H9 (cell line): ENCODE data around the gene PPFIBP1. TPM values are rescaled to one million over a fixed set of nuclear protein-coding genes. Genes with fewer than 3 reads are reported as not detected.
A peak's percentile ranks its signal among the peaks of the same experiment; 100 is the strongest.

Source experiments
- DNase-seq: peaks from one replicate; pipeline ENCODE4 v3.0.0-alpha.2; 2017
- H2AFZ ChIP-seq: one replicate; pipeline ENCODE4 v1.6.1; 2013; ENCODE audit warnings: mild to moderate bottlenecking, low read length, control low read depth, moderate library complexity
- H2AK5ac ChIP-seq: 2 replicates; pipeline ENCODE4 v1.6.1; 2013; ENCODE audit warnings: low read length, control low read depth, mixed read lengths; ENCODE audit not compliant: insufficient read length
- H2BK120ac ChIP-seq: one replicate; pipeline ENCODE4 v1.6.1; 2013; ENCODE audit warnings: low read depth, mild to moderate bottlenecking, low read length, control low read depth, inconsistent platforms; ENCODE audit not compliant: poor library complexity, severe bottlenecking
- H2BK12ac ChIP-seq: 2 replicates; pipeline ENCODE4 v1.6.1; 2013; ENCODE audit warnings: low read length, control low read depth, mixed read lengths, low read depth; ENCODE audit not compliant: insufficient read length
- H2BK15ac ChIP-seq: 2 replicates; pipeline ENCODE4 v1.6.1; 2013; ENCODE audit warnings: low read depth, low read length, control low read depth
- H2BK20ac ChIP-seq: one replicate; pipeline ENCODE4 v1.6.1; 2013; ENCODE audit warnings: low read depth, mild to moderate bottlenecking, low read length, control low read depth, inconsistent platforms; ENCODE audit not compliant: poor library complexity, severe bottlenecking
- H2BK5ac ChIP-seq: 2 replicates; pipeline ENCODE4 v1.6.1; 2013; ENCODE audit warnings: low read length, control low read depth, mixed read lengths; ENCODE audit not compliant: insufficient read length
- H3K14ac ChIP-seq: 2 replicates; pipeline ENCODE4 v1.6.1; 2013; ENCODE audit warnings: low read length, control low read depth; ENCODE audit not compliant: insufficient read depth
- H3K18ac ChIP-seq: 2 replicates; pipeline ENCODE4 v1.6.1; 2013; ENCODE audit warnings: low read depth, mild to moderate bottlenecking, mixed read lengths, low read length, control low read depth; ENCODE audit not compliant: insufficient read length
- H3K23ac ChIP-seq: 2 replicates; pipeline ENCODE4 v1.6.1; 2013; ENCODE audit warnings: low read length, control low read depth, mixed read lengths, low read depth; ENCODE audit not compliant: insufficient read length
- H3K23me2 ChIP-seq: 2 replicates; pipeline ENCODE4 v1.6.1; 2013; ENCODE audit warnings: low read depth, mild to moderate bottlenecking, mixed read lengths, low read length, control low read depth; ENCODE audit not compliant: insufficient read length, poor library complexity, severe bottlenecking
- H3K27ac ChIP-seq: 2 replicates; pipeline ENCODE4 v1.5.1; 2013; ENCODE audit warnings: low read length, control low read depth, mixed read lengths, low read depth; ENCODE audit not compliant: insufficient read length
- H3K27me3 ChIP-seq: 2 replicates; pipeline ENCODE4 v1.6.1; 2013; ENCODE audit warnings: low read length, control low read depth, inconsistent platforms; ENCODE audit not compliant: insufficient read depth
- H3K4ac ChIP-seq: 2 replicates; pipeline ENCODE4 v1.6.1; 2013; ENCODE audit warnings: low read depth, mild to moderate bottlenecking, control low read depth, inconsistent platforms, low read length, moderate library complexity
- H3K4me1 ChIP-seq: 2 replicates; pipeline ENCODE4 v1.6.1; 2013; ENCODE audit warnings: low read length, control low read depth, inconsistent platforms; ENCODE audit not compliant: insufficient read depth
- H3K4me2 ChIP-seq: 2 replicates; pipeline ENCODE4 v1.6.1; 2013; ENCODE audit warnings: low read length, control low read depth, mixed read lengths; ENCODE audit not compliant: insufficient read length, insufficient read depth
- H3K56ac ChIP-seq: 2 replicates; pipeline ENCODE4 v1.6.1; 2013; ENCODE audit warnings: low read depth, mild to moderate bottlenecking, mixed read lengths, low read length, control low read depth; ENCODE audit not compliant: insufficient read length
- H3K79me1 ChIP-seq: 2 replicates; pipeline ENCODE4 v1.6.1; 2013; ENCODE audit warnings: low read depth, mild to moderate bottlenecking, moderate library complexity, low read length, control low read depth, inconsistent platforms; ENCODE audit not compliant: insufficient read depth, poor library complexity, severe bottlenecking
- H3K79me2 ChIP-seq: 2 replicates; pipeline ENCODE4 v1.6.1; 2013; ENCODE audit warnings: low read length, control low read depth, inconsistent platforms; ENCODE audit not compliant: insufficient read depth
- H3K9ac ChIP-seq: 2 replicates; pipeline ENCODE4 v1.6.1; 2013; ENCODE audit warnings: low read length, control low read depth, mixed read lengths; ENCODE audit not compliant: insufficient read length; ENCODE audit errors: extremely low read depth
- H3K9me3 ChIP-seq: one replicate; pipeline ENCODE4 v1.6.1; 2013; ENCODE audit warnings: low read depth, low read length, inconsistent platforms; ENCODE audit not compliant: control insufficient read depth
- H3T11ph ChIP-seq: one replicate; pipeline ENCODE4 v1.6.1; 2013; ENCODE audit warnings: mild to moderate bottlenecking, low read length, control low read depth, inconsistent platforms
- H4K20me1 ChIP-seq: one replicate; pipeline ENCODE4 v1.6.1; 2013; ENCODE audit not compliant: control insufficient read depth, insufficient read length, insufficient read depth
- H4K5ac ChIP-seq: 2 replicates; pipeline ENCODE4 v1.6.1; 2013; ENCODE audit warnings: low read depth, mild to moderate bottlenecking, mixed read lengths, low read length, control low read depth; ENCODE audit not compliant: insufficient read length
- H4K8ac ChIP-seq: replicated peaks from 2 replicates; pipeline ENCODE4 v1.6.1; 2013; ENCODE audit warnings: low read length, control low read depth, mixed read lengths, low read depth; ENCODE audit not compliant: insufficient read length
- H4K91ac ChIP-seq: 2 replicates; pipeline ENCODE4 v1.6.1; 2013; ENCODE audit warnings: low read depth, mild to moderate bottlenecking, moderate library complexity, mixed read lengths, low read length, control low read depth; ENCODE audit not compliant: insufficient read length
- H3K27ac Mint-ChIP-seq, 3 experiments: 2 replicates in 2 of 3; 3 replicates in 1 of 3; pipeline ENCODE4 v1.8.0; 2020 to 2021; ENCODE audit warnings: mixed read lengths in 3 of 3, mild to moderate bottlenecking in 1 of 3, moderate library complexity in 1 of 3
- H3K27me3 Mint-ChIP-seq: 2 replicates; pipeline ENCODE4 v1.8.0; 2021; ENCODE audit warnings: low read depth, mild to moderate bottlenecking, moderate library complexity, mixed read lengths
- H3K36me3 Mint-ChIP-seq, 3 experiments: 2 replicates in 2 of 3; 3 replicates in 1 of 3; pipeline ENCODE4 v1.8.0; 2020 to 2021; ENCODE audit warnings: low read depth in 3 of 3, mixed read lengths in 3 of 3; ENCODE audit not compliant: insufficient read depth in 1 of 3
- H3K4me1 Mint-ChIP-seq, 2 experiments: 2 replicates each; pipeline ENCODE4 v1.8.0; 2020; ENCODE audit warnings: mixed read lengths in 2 of 2
- H3K4me3 Mint-ChIP-seq, 2 experiments: 2 replicates in 1 of 2; 3 replicates in 1 of 2; pipeline ENCODE4 v1.8.0; 2020 to 2021; ENCODE audit warnings: mild to moderate bottlenecking in 2 of 2, mixed read lengths in 2 of 2, moderate library complexity in 1 of 2
- H3K9me3 Mint-ChIP-seq, 2 experiments: 2 replicates in 1 of 2; 3 replicates in 1 of 2; pipeline ENCODE4 v1.8.0; 2020; ENCODE audit warnings: mild to moderate bottlenecking in 2 of 2, mixed read lengths in 2 of 2, moderate library complexity in 1 of 2
- WGBS: extraction: QIAGEN DNeasy Blood & Tissue Kit; methylation state at CpG from one replicate; pipeline ENCODE4 v1.1.7; 2013; ENCODE audit warnings: missing lambda C conversion rate, low lambda C conversion rate, mixed read lengths; ENCODE audit not compliant: insufficient read length; ENCODE audit errors: extremely low coverage; 5-methylcytosine and 5-hydroxymethylcytosine counted together
- total RNA-seq: library from RNA; stranded (reverse); gene quantifications from 2 replicates; pipeline ENCODE4 v1.2.1, GENCODE V29; 2021
- TF ChIP-seq, protein P1 (sequence below): fragments of 200-600 bp; sonication (generic); conservative IDR thresholded peaks from 3 replicates; pipeline ENCODE4 v1.8.0; 2021; ENCODE audit warnings: antibody characterized with exemption, mild to moderate bottlenecking

PPFIBP1 gene
- total RNA-seq, 1 experiment from 2014 or later, result 29.2 TPM

DNA sequence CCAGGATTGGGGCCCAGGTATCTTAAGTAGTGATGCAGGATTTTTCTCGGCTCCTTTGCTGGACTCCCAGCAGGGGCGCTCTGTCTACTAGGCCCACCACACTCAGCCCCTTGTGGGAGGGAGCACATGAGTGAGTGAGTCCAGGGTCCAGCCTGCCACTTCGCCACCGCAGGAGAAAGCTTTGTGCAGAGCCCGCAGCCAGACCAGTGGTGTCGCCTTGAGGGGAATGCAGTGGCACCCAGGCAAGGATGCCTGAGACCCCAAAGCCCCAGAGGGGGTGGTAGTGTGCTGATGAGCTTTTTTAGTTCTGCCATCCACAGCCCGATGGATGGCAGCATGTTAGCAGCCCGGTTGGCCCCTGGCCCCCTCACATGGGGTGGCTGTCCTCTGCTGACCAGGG lies 181.3 kb downstream of the PPFIBP1 start:
- no peaks in the 10 kb centered on the region for H3K36me3 Mint-ChIP-seq
- no peaks in the 10 kb centered on the region; the same call in 1 of the 2 replicates for H3K27me3 Mint-ChIP-seq
- Histone ChIP-seq H2AK5ac (no peak overlapping the region), H2AFZ (no peak overlapping the region), H3K56ac (no peak overlapping the region), H3K4ac (no peak overlapping the region), H4K8ac (no peak overlapping the region), H3K18ac (no peak overlapping the region), H3K4me1 (no peaks in the 10 kb centered on the region), H3T11ph (no peak overlapping the region), H3K27me3 (no peaks in the 10 kb centered on the region), H3K23ac (no peak overlapping the region), H2BK20ac (no peak overlapping the region), H4K5ac (no peak overlapping the region), H3K9me3 (no peaks in the 10 kb centered on the region), H3K79me2 (no peaks in the 10 kb centered on the region), H2BK12ac (no peak overlapping the region), H4K91ac (no peak overlapping the region), H3K27ac (no peak overlapping the region), H3K9ac (no peak overlapping the region), H3K4me2 (no peak overlapping the region), H4K20me1 (no peaks in the 10 kb centered on the region), H2BK5ac (no peak overlapping the region), H2BK120ac (no peak overlapping the region), H3K14ac (no peak overlapping the region), H3K79me1 (no peaks in the 10 kb centered on the region), H2BK15ac (no peak overlapping the region), H3K23me2 (no peaks in the 10 kb centered on the region)
- no peak overlapping the region for H3K27ac Mint-ChIP-seq
- H3K9me3 Mint-ChIP-seq, result 0 out of 5 replicates have a peak, but pooled peaks cover 0 to 3% of the 10 kb centered on the region in 2 experiments
- peaks cover 5 to 6% of the 10 kb centered on the region in 2 experiments for H3K4me1 Mint-ChIP-seq
- no CpG with 5 or more reads among the region's 8 CpGs for WGBS
- TF ChIP-seq, protein P1, sequence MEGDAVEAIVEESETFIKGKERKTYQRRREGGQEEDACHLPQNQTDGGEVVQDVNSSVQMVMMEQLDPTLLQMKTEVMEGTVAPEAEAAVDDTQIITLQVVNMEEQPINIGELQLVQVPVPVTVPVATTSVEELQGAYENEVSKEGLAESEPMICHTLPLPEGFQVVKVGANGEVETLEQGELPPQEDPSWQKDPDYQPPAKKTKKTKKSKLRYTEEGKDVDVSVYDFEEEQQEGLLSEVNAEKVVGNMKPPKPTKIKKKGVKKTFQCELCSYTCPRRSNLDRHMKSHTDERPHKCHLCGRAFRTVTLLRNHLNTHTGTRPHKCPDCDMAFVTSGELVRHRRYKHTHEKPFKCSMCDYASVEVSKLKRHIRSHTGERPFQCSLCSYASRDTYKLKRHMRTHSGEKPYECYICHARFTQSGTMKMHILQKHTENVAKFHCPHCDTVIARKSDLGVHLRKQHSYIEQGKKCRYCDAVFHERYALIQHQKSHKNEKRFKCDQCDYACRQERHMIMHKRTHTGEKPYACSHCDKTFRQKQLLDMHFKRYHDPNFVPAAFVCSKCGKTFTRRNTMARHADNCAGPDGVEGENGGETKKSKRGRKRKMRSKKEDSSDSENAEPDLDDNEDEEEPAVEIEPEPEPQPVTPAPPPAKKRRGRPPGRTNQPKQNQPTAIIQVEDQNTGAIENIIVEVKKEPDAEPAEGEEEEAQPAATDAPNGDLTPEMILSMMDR, result peak; percentile 55; the same call in 2 of the 3 replicates
- no peak overlapping the region for H3K4me3 Mint-ChIP-seq
- peak; percentile 82 for DNase-seq
